GM23338 (cell line): Measurements from ENCODE around the gene TMEM255B. TPM values are rescaled to one million over a fixed set of nuclear protein-coding genes. Genes with fewer than 3 reads are reported as not detected.
A peak's percentile ranks its signal among the peaks of the same experiment; 100 is the strongest.

Source experiments
- ATAC-seq: fragments of 200-7000 bp; cut with Tn5 transposase; 3 replicates; pipeline ENCODE4 v1.9.1; 2020
- DNase-seq: peaks from one replicate; pipeline ENCODE4 v3.0.0-alpha.2; 2015; ENCODE audit warnings: low spot score
- H2AFZ ChIP-seq: fragments of 200-600 bp; sonication (generic); 2 replicates; pipeline ENCODE4 v1.8.0; 2016; ENCODE audit warnings: antibody characterized with exemption, mild to moderate bottlenecking, moderate library complexity
- H3F3A ChIP-seq: fragments of 200-600 bp; sonication (generic); replicated peaks from 2 replicates; pipeline ENCODE4 v1.8.0; 2017; ENCODE audit warnings: antibody characterized with exemption, mixed run types, low read depth
- H3K27ac ChIP-seq: fragments of 200-600 bp; sonication (generic); 2 replicates; pipeline ENCODE4 v1.6.1; 2016; ENCODE audit warnings: low read depth
- H3K27me3 ChIP-seq: fragments of 200-600 bp; sonication (generic); 2 replicates; pipeline ENCODE4 v1.8.0; 2016; ENCODE audit warnings: mild to moderate bottlenecking, mixed run types, moderate library complexity; ENCODE audit not compliant: insufficient read depth
- H3K36me3 ChIP-seq: fragments of 200-600 bp; sonication (generic); 2 replicates; pipeline ENCODE4 v1.8.0; 2016; ENCODE audit warnings: mild to moderate bottlenecking; ENCODE audit not compliant: insufficient read depth
- H3K4me1 ChIP-seq: fragments of 200-600 bp; sonication (generic); 2 replicates; pipeline ENCODE4 v1.8.0; 2016; ENCODE audit warnings: mild to moderate bottlenecking, moderate library complexity; ENCODE audit not compliant: insufficient read depth
- H3K4me2 ChIP-seq: fragments of 200-600 bp; sonication (generic); 2 replicates; pipeline ENCODE4 v1.7.1; 2017; ENCODE audit warnings: mixed run types
- H3K4me3 ChIP-seq: fragments of 200-600 bp; sonication (generic); 2 replicates; pipeline ENCODE4 v1.6.1; 2016; ENCODE audit warnings: mixed run types
- H3K79me2 ChIP-seq: fragments of 200-600 bp; sonication (generic); replicated peaks from 2 replicates; pipeline ENCODE4 v1.8.0; 2017; ENCODE audit warnings: mild to moderate bottlenecking; ENCODE audit not compliant: insufficient read depth
- H3K9me2 ChIP-seq: fragments of 200-600 bp; sonication (generic); 2 replicates; pipeline ENCODE4 v1.8.0; 2017; ENCODE audit not compliant: insufficient read depth
- H4K20me1 ChIP-seq: fragments of 200-600 bp; sonication (generic); replicated peaks from 2 replicates; pipeline ENCODE4 v1.8.0; 2017; ENCODE audit warnings: mild to moderate bottlenecking; ENCODE audit not compliant: insufficient read depth
- H3K27ac Mint-ChIP-seq: 2 replicates; pipeline ENCODE4 v1.8.0; 2020; ENCODE audit warnings: inconsistent platforms, mild to moderate bottlenecking, moderate library complexity, mixed read lengths
- H3K27me3 Mint-ChIP-seq: 3 replicates; pipeline ENCODE4 v1.8.0; 2022; ENCODE audit warnings: low read depth, mild to moderate bottlenecking, moderate library complexity, mixed read lengths, inconsistent platforms; ENCODE audit not compliant: insufficient read depth, poor library complexity
- H3K36me3 Mint-ChIP-seq: 3 replicates; pipeline ENCODE4 v1.8.0; 2021; ENCODE audit warnings: low read depth, mild to moderate bottlenecking, inconsistent platforms, moderate library complexity, mixed read lengths
- H3K4me1 Mint-ChIP-seq: 3 replicates; pipeline ENCODE4 v1.8.0; 2020; ENCODE audit warnings: mild to moderate bottlenecking, inconsistent platforms, mixed read lengths
- H3K4me3 Mint-ChIP-seq: 3 replicates; pipeline ENCODE4 v1.8.0; 2021; ENCODE audit warnings: moderate library complexity, mild to moderate bottlenecking, inconsistent platforms, mixed read lengths
- H3K9me3 Mint-ChIP-seq: 3 replicates; pipeline ENCODE4 v1.8.0; 2020; ENCODE audit warnings: moderate library complexity, mild to moderate bottlenecking, inconsistent platforms, mixed read lengths
- CREB1 ChIP-seq: fragments of 250-450 bp; sonication (Bioruptor Pico); IDR thresholded peaks from 2 replicates; pipeline ENCODE4 v1.5.0; 2020; ENCODE audit warnings: low read depth, mild to moderate bottlenecking, moderate library complexity
- EZH2 ChIP-seq: fragments of 200-600 bp; sonication (generic); IDR thresholded peaks from one replicate; pipeline ENCODE4 v1.8.0; 2017; ENCODE audit warnings: antibody characterized with exemption, mild to moderate bottlenecking, low read depth; ENCODE audit not compliant: unreplicated experiment
- JUNB ChIP-seq: IDR thresholded peaks from one replicate; pipeline ENCODE4 v1.6.1; 2016; ENCODE audit warnings: antibody characterized with exemption; ENCODE audit not compliant: unreplicated experiment
- STAT1 ChIP-seq: IDR thresholded peaks from one replicate; pipeline ENCODE4 v1.6.1; 2016; ENCODE audit warnings: antibody characterized with exemption; ENCODE audit not compliant: unreplicated experiment
- polyA plus RNA-seq: library from polyadenylated mRNA; unstranded; fragments of >200 nt; fragmentation: Nextera tagmentation; extraction: Ambion mirVana; gene quantifications from 2 replicates; pipeline ENCODE4 v1.2.1, GENCODE V29; 2016
- total RNA-seq: library from RNA; depleted of rRNA; stranded (reverse); fragments of >200 nt; shearing (Covaris generic); gene quantifications from 2 replicates; pipeline ENCODE4 v1.2.3, GENCODE V29; 2014
- TF ChIP-seq, protein P1 (sequence below): IDR thresholded peaks from 2 replicates; pipeline ENCODE4 v1.6.1; 2016; ENCODE audit warnings: antibody characterized with exemption
- TF ChIP-seq, protein P2 (sequence below), 2 experiments: fragments of 200-600 bp in 1 of 2; sonication (generic) in 1 of 2; conservative IDR thresholded peaks; 2 replicates each; pipeline versions ENCODE4 v1.5.1 to v1.6.1; 2016 to 2017; ENCODE audit warnings: antibody characterized with exemption in 2 of 2, low read depth in 2 of 2, mild to moderate bottlenecking in 2 of 2, moderate library complexity in 1 of 2
- TF ChIP-seq, protein P3 (sequence below): IDR thresholded peaks from one replicate; pipeline ENCODE4 v1.6.1; 2018; ENCODE audit warnings: antibody characterized with exemption; ENCODE audit not compliant: unreplicated experiment

Gene TMEM255B
- total and polyA plus RNA-seq, 2 experiments from 2014 or later = 0.69 to 4.4 TPM

DNA sequence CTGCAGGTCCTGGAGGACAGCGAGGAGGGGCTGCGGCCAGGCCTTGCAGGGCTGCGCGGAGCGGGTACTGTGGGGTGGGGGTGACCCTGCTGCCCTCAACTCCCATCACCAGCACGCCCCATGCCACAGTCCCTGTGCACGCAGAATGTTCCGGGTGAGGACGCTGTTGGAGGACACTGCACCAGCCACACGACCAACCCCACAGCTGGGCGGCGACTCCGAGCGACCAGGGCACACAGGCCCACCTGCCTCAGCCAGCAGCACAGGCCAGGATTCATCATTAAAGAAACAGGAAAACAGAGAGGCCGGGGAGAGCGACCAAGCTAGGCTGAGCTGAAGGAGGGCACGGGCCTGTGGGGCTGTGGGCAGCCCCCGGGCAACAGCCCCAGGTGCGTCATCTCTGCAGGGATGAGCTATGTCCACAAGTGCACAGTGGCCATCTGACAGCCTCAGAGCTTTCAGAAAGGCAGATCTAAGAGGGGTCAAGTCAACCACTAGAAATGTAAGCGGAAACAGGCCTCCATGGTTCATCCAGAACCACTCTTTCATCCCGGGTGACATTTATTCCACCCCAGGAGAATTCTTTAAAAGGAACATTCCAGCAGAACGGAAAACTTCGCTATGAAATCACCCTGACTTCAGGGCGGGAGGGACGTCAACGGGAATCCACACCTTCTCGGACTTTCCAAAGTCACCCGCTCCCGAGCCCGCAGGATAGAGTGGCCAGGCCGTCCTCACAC, 103.3 kb downstream of the TMEM255B start (continued):
- TF ChIP-seq STAT1 (no peak), JUNB (no peak), CREB1 (CRISPR knock-in tag) (no peak)
- TF ChIP-seq, protein P1, sequence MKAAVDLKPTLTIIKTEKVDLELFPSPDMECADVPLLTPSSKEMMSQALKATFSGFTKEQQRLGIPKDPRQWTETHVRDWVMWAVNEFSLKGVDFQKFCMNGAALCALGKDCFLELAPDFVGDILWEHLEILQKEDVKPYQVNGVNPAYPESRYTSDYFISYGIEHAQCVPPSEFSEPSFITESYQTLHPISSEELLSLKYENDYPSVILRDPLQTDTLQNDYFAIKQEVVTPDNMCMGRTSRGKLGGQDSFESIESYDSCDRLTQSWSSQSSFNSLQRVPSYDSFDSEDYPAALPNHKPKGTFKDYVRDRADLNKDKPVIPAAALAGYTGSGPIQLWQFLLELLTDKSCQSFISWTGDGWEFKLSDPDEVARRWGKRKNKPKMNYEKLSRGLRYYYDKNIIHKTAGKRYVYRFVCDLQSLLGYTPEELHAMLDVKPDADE = no peak

DNA sequence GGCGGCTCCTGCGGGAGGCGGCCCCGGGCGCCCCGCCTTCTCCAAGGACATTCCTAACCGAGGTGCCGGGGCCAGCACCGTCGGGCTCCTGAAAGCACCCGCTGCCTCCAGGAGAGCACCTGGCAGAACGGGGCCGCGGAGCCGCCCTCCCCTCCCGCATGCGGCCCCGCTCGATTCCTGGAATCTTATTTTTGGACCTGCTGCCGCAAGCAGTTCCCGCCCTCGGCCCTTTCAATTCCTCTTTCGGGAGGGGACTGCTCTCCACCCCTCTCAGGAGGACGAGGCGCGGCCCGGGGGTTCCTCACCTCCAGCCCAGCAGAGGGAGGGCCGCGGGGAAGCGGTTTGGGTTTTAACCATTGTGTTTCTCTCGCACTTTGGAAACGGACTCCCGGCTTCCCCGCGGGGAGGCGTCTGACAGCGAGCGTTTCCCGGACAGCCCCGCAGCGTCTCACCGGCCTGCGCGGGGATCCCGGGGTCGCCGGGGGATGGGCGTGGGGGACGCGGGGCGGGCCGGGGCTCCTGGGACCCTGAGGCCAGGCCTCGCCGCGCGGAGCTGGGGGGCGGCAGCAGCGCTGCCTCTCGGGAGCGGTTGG, 104.0 kb downstream of the TMEM255B start:
- Histone ChIP-seq H3K36me3 (no peaks in the 10 kb centered on the region), H3F3A (peaks cover 33% of the 10 kb centered on the region), H3K4me2 (peak overlapping the region; percentile 82), H3K27ac (no peak overlapping the region), H3K9me2 (no peaks in the 10 kb centered on the region; the same call in 1 of the 2 replicates), H2AFZ (peak overlapping the region; percentile 88), H3K4me3 (peak overlapping the region; percentile 73), H3K27me3 (peaks cover 33% of the 10 kb centered on the region), H3K79me2 (peaks cover 14% of the 10 kb centered on the region; the same call in 1 of the 2 replicates), H4K20me1 (no peaks in the 10 kb centered on the region), H3K4me1 (peaks cover 34% of the 10 kb centered on the region)
- Mint-ChIP-seq H3K36me3 (peaks cover 12% of the 10 kb centered on the region), H3K27me3 (peaks cover 41% of the 10 kb centered on the region), H3K27ac (no peak overlapping the region), H3K4me1 (peaks cover 51% of the 10 kb centered on the region), H3K9me3 (peaks cover 8% of the 10 kb centered on the region; the same call in 1 of the 3 replicates), H3K4me3 (peak overlapping the region; percentile 71)
- ATAC-seq = peak; percentile 29
- TF ChIP-seq EZH2 (peak; percentile 22), STAT1 (no peak)
- DNase-seq = peak; percentile 78

DNA sequence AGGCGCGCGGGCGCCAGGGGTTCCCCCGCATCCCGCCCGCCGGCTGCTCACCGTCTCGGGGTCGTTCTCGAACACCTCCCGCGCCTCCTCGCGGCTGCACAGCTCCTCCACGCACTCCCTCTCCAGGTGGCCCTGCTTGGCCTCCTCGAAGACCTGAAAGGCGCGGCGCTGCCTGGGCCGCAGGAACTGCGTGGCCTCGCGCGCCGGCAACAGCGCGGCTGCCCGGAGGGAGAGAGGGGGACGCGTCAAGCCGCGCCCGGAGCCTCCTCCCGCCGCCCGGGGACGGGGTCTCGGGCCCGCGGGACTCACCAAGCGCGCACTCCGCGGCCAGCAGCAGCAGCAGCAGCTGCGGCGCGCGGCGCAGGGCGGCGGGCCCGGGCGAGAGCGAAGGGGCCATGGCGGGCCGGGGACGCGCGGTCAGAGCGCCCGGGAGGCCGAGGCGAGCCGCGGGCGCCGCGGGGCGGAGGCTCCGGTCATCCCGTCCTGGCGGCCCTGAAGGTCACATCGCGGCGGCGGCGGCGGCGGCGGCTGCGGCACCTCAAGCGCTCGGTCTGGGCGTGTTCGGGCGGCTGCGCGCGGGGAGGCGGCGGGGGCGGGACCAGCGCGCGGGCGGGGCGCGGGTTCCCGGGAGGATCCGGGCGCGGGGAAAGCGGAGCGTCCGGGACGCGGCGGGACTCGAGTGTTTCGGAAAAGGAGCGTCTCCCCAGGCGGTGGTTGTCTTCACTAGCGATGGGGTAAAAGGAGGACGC, 104.7 kb downstream of the TMEM255B start, which contains the start of gene GAS6:
TSS of gene GAS6 (minus strand) at position 553 of the 749 bp plus-strand sequence. CDS start at position 397, 156 bp downstream.
- no peaks in the 10 kb centered on the region for H3K36me3 ChIP-seq
- TF ChIP-seq EZH2 = peak; percentile 49
- TF ChIP-seq, protein P2, sequence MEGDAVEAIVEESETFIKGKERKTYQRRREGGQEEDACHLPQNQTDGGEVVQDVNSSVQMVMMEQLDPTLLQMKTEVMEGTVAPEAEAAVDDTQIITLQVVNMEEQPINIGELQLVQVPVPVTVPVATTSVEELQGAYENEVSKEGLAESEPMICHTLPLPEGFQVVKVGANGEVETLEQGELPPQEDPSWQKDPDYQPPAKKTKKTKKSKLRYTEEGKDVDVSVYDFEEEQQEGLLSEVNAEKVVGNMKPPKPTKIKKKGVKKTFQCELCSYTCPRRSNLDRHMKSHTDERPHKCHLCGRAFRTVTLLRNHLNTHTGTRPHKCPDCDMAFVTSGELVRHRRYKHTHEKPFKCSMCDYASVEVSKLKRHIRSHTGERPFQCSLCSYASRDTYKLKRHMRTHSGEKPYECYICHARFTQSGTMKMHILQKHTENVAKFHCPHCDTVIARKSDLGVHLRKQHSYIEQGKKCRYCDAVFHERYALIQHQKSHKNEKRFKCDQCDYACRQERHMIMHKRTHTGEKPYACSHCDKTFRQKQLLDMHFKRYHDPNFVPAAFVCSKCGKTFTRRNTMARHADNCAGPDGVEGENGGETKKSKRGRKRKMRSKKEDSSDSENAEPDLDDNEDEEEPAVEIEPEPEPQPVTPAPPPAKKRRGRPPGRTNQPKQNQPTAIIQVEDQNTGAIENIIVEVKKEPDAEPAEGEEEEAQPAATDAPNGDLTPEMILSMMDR (conservative IDR thresholded peaks at IDR 0.05; ENCODE audit: low read depth in 2 of 2) = 0 out of 4 replicates have a peak, but pooled peaks of 1 of the 2 experiments have one; percentile 1
- TF ChIP-seq, protein P3, sequence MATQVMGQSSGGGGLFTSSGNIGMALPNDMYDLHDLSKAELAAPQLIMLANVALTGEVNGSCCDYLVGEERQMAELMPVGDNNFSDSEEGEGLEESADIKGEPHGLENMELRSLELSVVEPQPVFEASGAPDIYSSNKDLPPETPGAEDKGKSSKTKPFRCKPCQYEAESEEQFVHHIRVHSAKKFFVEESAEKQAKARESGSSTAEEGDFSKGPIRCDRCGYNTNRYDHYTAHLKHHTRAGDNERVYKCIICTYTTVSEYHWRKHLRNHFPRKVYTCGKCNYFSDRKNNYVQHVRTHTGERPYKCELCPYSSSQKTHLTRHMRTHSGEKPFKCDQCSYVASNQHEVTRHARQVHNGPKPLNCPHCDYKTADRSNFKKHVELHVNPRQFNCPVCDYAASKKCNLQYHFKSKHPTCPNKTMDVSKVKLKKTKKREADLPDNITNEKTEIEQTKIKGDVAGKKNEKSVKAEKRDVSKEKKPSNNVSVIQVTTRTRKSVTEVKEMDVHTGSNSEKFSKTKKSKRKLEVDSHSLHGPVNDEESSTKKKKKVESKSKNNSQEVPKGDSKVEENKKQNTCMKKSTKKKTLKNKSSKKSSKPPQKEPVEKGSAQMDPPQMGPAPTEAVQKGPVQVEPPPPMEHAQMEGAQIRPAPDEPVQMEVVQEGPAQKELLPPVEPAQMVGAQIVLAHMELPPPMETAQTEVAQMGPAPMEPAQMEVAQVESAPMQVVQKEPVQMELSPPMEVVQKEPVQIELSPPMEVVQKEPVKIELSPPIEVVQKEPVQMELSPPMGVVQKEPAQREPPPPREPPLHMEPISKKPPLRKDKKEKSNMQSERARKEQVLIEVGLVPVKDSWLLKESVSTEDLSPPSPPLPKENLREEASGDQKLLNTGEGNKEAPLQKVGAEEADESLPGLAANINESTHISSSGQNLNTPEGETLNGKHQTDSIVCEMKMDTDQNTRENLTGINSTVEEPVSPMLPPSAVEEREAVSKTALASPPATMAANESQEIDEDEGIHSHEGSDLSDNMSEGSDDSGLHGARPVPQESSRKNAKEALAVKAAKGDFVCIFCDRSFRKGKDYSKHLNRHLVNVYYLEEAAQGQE = no peak
- no peaks in the 10 kb centered on the region; the same call in 1 of the 2 replicates for H3K9me2 ChIP-seq
- Mint-ChIP-seq H3K4me1 (peaks cover 45% of the 10 kb centered on the region), H3K9me3 (peaks cover 8% of the 10 kb centered on the region; the same call in 1 of the 3 replicates), H3K27me3 (peaks cover 37% of the 10 kb centered on the region), H3K4me3 (peak within 1 kb of the TSS; percentile 80), H3K36me3 (peaks cover 12% of the 10 kb centered on the region), H3K27ac (peak within 1 kb of the TSS; percentile 28; the same call in 1 of the 2 replicates)
- no peaks in the 10 kb centered on the region for H4K20me1 ChIP-seq
- peaks cover 34% of the 10 kb centered on the region for H3K4me1 ChIP-seq
- peaks cover 26% of the 10 kb centered on the region for H3F3A ChIP-seq
- peaks cover 11% of the 10 kb centered on the region; the same call in 1 of the 2 replicates for H3K79me2 ChIP-seq
- peaks cover 33% of the 10 kb centered on the region for H3K27me3 ChIP-seq
- H2AFZ ChIP-seq = peak within 1 kb of the TSS; percentile 88
- ATAC-seq = peak; percentile 4; the same call in 2 of the 3 replicates
- peak within 1 kb of the TSS; percentile 82 for H3K4me2 ChIP-seq
- H3K4me3 ChIP-seq = peak within 1 kb of the TSS; percentile 73
- DNase-seq = peak; percentile 48
- no peak within 1 kb of the TSS for H3K27ac ChIP-seq
